Measurements from ENCODE around the gene ATP6V0C. TPM values are rescaled to one million over a fixed set of nuclear protein-coding genes. Genes with fewer than 3 reads are reported as not detected.
A peak's percentile ranks its signal among the peaks of the same experiment; 100 is the strongest.

The ATP6V0C gene
- polyA plus RNA-seq, 1 donor (not counting 4 experiments of a cell fraction or from before 2014, with no cell fraction given) = 11.4 TPM

- peaks cover 32% of the 10 kb centered on the region for H3K4me1 ChIP-seq (ENCODE audit: control insufficient read depth, extremely low read depth, insufficient read depth, low read length)
- no peaks in the 10 kb centered on the region for H3K27me3 ChIP-seq (ENCODE audit: control insufficient read depth, extremely low read depth, insufficient read depth, low read length)
- dilution Hi-C loops (cut with MboI; ENCODE audit: extremely low pct_ligation_motif_present, low sequenced_read_pairs) = no loop called here
- peaks cover 37% of the 10 kb centered on the region for H4K20me1 ChIP-seq (ENCODE audit: control insufficient read depth, extremely low read depth, insufficient read depth, low read length)
- peaks cover 56% of the 10 kb centered on the region for H3K79me2 ChIP-seq (ENCODE audit: control insufficient read depth, insufficient read depth, low read length)
- peaks cover 5 to 6% of the 10 kb centered on the region in 2 experiments for H3K36me3 ChIP-seq (ENCODE audit: control insufficient read depth in 2 of 2, extremely low read depth in 1 of 2, insufficient read depth in 2 of 2, low read length in 2 of 2)
- DNase-seq (ENCODE audit: low read depth, low spot score) (no peak), FAIRE-seq (no peak)
- no peak overlapping the region for H2AFZ ChIP-seq (ENCODE audit: control insufficient read depth, low read length)
- H3K4me2 ChIP-seq (ENCODE audit: control insufficient read depth, extremely low read depth, insufficient read depth, low read depth, low read length) = peak overlapping the region; percentile 82
- H3K9me1 ChIP-seq (ENCODE audit: control insufficient read depth, extremely low read depth, insufficient read depth, low read length) = peaks cover 14% of the 10 kb centered on the region
- no peaks in the 10 kb centered on the region for H3K9me3 ChIP-seq (ENCODE audit: control insufficient read depth, low read depth, low read length)
- TF ChIP-seq EZH2 (IDR thresholded peaks at IDR 0.05; ENCODE audit: low read length) (no peak), CTCF (optimal IDR thresholded peaks at IDR 0.05 in 1 of 3, IDR thresholded peaks at IDR 0.05 in 1 of 3, conservative IDR thresholded peaks at IDR 0.05 in 1 of 3; ENCODE audit: extremely low read depth in 1 of 3, insufficient read depth in 2 of 3, low read length in 3 of 3) (no peak)
- H3K9ac ChIP-seq (ENCODE audit: control insufficient read depth, extremely low read depth, insufficient read depth, low read length) = peak overlapping the region; percentile 93
- peak overlapping the region; percentile 70 to 90 (median 88) for H3K4me3 ChIP-seq (ENCODE audit: control insufficient read depth in 2 of 3, extremely low read depth in 1 of 3, insufficient read depth in 2 of 3, low read depth in 1 of 3, low read length in 3 of 3)
- H3K27ac ChIP-seq (ENCODE audit: control insufficient read depth, insufficient read depth, low read length) = peak overlapping the region; percentile 69
These were observed 804 bp downstream of the ATP6V0C start for GRCh38 chr16:2514333-2515179.

GRCh38 chr16:2515180-2515851 is 1.6 kb downstream of the ATP6V0C start:
- DNase-seq (ENCODE audit: low read depth, low spot score) (no peak), FAIRE-seq (peak; percentile 9)
- Histone ChIP-seq H4K20me1 (ENCODE audit: control insufficient read depth, extremely low read depth, insufficient read depth, low read length) (peaks cover 38% of the 10 kb centered on the region), H3K27me3 (ENCODE audit: control insufficient read depth, extremely low read depth, insufficient read depth, low read length) (no peaks in the 10 kb centered on the region), H3K4me1 (ENCODE audit: control insufficient read depth, extremely low read depth, insufficient read depth, low read length) (peaks cover 32% of the 10 kb centered on the region), H2AFZ (ENCODE audit: control insufficient read depth, low read length) (no peak overlapping the region), H3K27ac (ENCODE audit: control insufficient read depth, insufficient read depth, low read length) (peak overlapping the region; percentile 62), H3K36me3 (ENCODE audit: control insufficient read depth in 2 of 2, extremely low read depth in 1 of 2, insufficient read depth in 2 of 2, low read length in 2 of 2) (peaks cover 5 to 6% of the 10 kb centered on the region in 2 experiments), H3K4me2 (ENCODE audit: control insufficient read depth, extremely low read depth, insufficient read depth, low read depth, low read length) (peak overlapping the region; percentile 82), H3K9me3 (ENCODE audit: control insufficient read depth, low read depth, low read length) (no peaks in the 10 kb centered on the region), H3K9me1 (ENCODE audit: control insufficient read depth, extremely low read depth, insufficient read depth, low read length) (peaks cover 14% of the 10 kb centered on the region), H3K4me3 (ENCODE audit: control insufficient read depth in 2 of 3, extremely low read depth in 1 of 3, insufficient read depth in 2 of 3, low read depth in 1 of 3, low read length in 3 of 3) (peak overlapping the region; percentile 70 to 90 (median 88)), H3K9ac (ENCODE audit: control insufficient read depth, extremely low read depth, insufficient read depth, low read length) (peak overlapping the region; percentile 93), H3K79me2 (ENCODE audit: control insufficient read depth, insufficient read depth, low read length) (peaks cover 57% of the 10 kb centered on the region)
- dilution Hi-C loops (cut with MboI; ENCODE audit: extremely low pct_ligation_motif_present, low sequenced_read_pairs) = no loop called here
- TF ChIP-seq CTCF (optimal IDR thresholded peaks at IDR 0.05 in 1 of 3, IDR thresholded peaks at IDR 0.05 in 1 of 3, conservative IDR thresholded peaks at IDR 0.05 in 1 of 3; ENCODE audit: extremely low read depth in 1 of 3, insufficient read depth in 2 of 3, low read length in 3 of 3) (no peak), EZH2 (IDR thresholded peaks at IDR 0.05; ENCODE audit: low read length) (no peak)

All from keratinocyte (primary cell).